Heart left ventricle (tissue), 13 donors: Measurements from ENCODE around the gene SPSB4.

Source experiments
- CTCF ChIP-seq, 12 donors: fragments of 200-600 bp; sonication (generic) in 4 of 12; IDR thresholded peaks; one replicate each; pipeline versions ENCODE4 v1.5.0 to v1.8.0; 2018 to 2022; ENCODE audit warnings: antibody characterized with exemption in 12 of 12, mild to moderate bottlenecking in 5 of 12
- POLR2A ChIP-seq, 2 donors: fragments of 450-650 bp; IDR thresholded peaks; one replicate each; pipeline ENCODE4 v1.6.1; 2017; ENCODE audit warnings: antibody characterized with exemption in 2 of 2, mild to moderate bottlenecking in 2 of 2, moderate library complexity in 2 of 2
- donor health status: ischemic (EF 13 %, LVEDD 7.1; RV severe dilation, severe dysfunction).
- donor health status: DM: no; HTN: yes; CAD: no.
- donor health status: DM: no; HTN: no; CAD: no.
- donor health status: ischemic (EF 25% LVEDD 6.9; RV normal size, moderate dysfunction).
- donor health status: ischemic (EF 25% LVEDD 5.7; RV mildly dilated, moderate dysfunction).
- donor health status: ischemic (EF 35%, LVEDD 5.7; RV mildly dilated, moderate dysfunction).
- donor health status: nonischemic (EF 11% LVEDD 7.7; RV severe dilation, severe dysfunction).
- donor health status: DM: yes; HTN: yes; CAD: no.
- donor health status: PGD.
- donor health status: ischemic (EF 29% LVEDD 5.4; RV normal size, mild dysfunction).
- donor health status: nonischemic (EF 23%, LVEDD 6.1; RV moderate dilation, normal function).

DNA sequence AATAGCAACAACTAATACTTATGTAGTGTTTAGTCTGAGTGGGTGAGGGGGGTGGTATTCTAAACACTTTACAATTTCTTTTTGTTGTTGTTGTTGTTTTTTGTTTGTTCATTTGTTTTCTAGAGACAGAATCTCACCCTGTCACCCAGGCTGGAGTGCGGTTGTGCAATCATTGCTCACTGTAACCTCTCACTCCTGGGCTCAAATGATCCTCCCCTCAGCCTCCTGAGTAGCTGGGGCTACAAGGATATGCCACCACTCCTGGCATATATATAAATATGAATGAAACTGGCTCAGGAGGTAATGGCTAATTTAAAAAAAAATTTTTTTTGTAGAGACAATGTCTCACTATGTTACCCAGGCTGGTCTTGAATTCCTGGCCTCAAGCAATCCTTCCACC is 19.1 kb downstream of the SPSB4 start:
- TF ChIP-seq CTCF (IDR thresholded peaks at IDR 0.05), result no peak
- TF ChIP-seq POLR2A (IDR thresholded peaks at IDR 0.05), result no peak
